Activated CD4-positive, alpha-beta memory T cell treated with anti-CD3 and anti-CD28 coated beads for 36 hours (primary cell): ENCODE data around the gene APOM. TPM values are rescaled to one million over a fixed set of nuclear protein-coding genes. Genes with fewer than 3 reads are reported as not detected.

ENCODE experiments used
- CTCF ChIA-PET: fragments of 350-600 bp; sonication (Branson Sonifier 250); formaldehyde crosslinking; loops from one replicate; lab custom pipeline; 2021; ENCODE audit warnings: antibody characterized with exemption, inconsistent platforms; lab: Charles Lee
- POLR2A ChIA-PET: fragments of 350-600 bp; sonication (Branson Sonifier 250); formaldehyde crosslinking; loops from one replicate; lab custom pipeline; 2021; ENCODE audit warnings: antibody characterized with exemption; lab: Charles Lee
- DNase-seq: peaks from one replicate; pipeline ENCODE4 v3.0.0-alpha.2; 2020
- H3K27ac Mint-ChIP-seq: one replicate; pipeline ENCODE4 v1.8.0; 2021; ENCODE audit warnings: mixed read lengths
- H3K27me3 Mint-ChIP-seq: one replicate; pipeline ENCODE4 v1.8.0; 2021; ENCODE audit warnings: mixed read lengths
- H3K36me3 Mint-ChIP-seq: one replicate; pipeline ENCODE4 v1.8.0; 2021; ENCODE audit warnings: mixed read lengths
- H3K4me1 Mint-ChIP-seq: one replicate; pipeline ENCODE4 v1.8.0; 2021; ENCODE audit warnings: low read depth, mixed read lengths
- H3K4me3 Mint-ChIP-seq: one replicate; pipeline ENCODE4 v1.8.0; 2021; ENCODE audit warnings: mild to moderate bottlenecking, mixed read lengths
- H3K9me3 Mint-ChIP-seq: one replicate; pipeline ENCODE4 v1.8.0; 2021; ENCODE audit warnings: mixed read lengths
- intact Hi-C: fragments of 100-400 bp; cut with micrococcal nuclease; formaldehyde crosslinking; loops from one replicate; pipeline ENCODE4 v1.15.1; 2023
- total RNA-seq, 2 experiments: library from RNA; stranded (reverse); gene quantifications; one replicate each; pipeline ENCODE4 v1.2.3, GENCODE V29; 2021

APOM gene
- total RNA-seq, 2 experiments from 2014 or later, result 2.9 to 3.1 TPM

GRCh38 chr6:31665501-31666336 lies 10.0 kb downstream of the APOM start, which contains the start of gene CSNK2B:
Gene CSNK2B (plus strand): TSS chr6:31666080. CDS start chr6:31666832, 752 bp downstream.
- POLR2A ChIA-PET, result interaction anchor here (0.6 to 6.0 kb wide), 12 partner anchors 12 to 197 kb away, joined by 3 to 92 read pairs (median 4); partner anchors contain the start of genes APOM, BAG6, CLIC1 and DDX39B
- Mint-ChIP-seq H3K4me3 (peak within 1 kb of the TSS; percentile 88), H3K9me3 (no peaks in the 10 kb centered on the region), H3K36me3 (peaks cover 66% of the 10 kb centered on the region), H3K27ac (peak within 1 kb of the TSS; percentile 95), H3K4me1 (peaks cover 61% of the 10 kb centered on the region), H3K27me3 (no peaks in the 10 kb centered on the region)
- peak; percentile 99 for DNase-seq
- CTCF ChIA-PET, result interaction anchor here (1.0 to 1.1 kb wide), 2 partner anchors 24 to 73 kb away, joined by 3 to 4 read pairs; no protein-coding TSS in a partner anchor
- intact Hi-C loops, result loop anchor here (1.0 to 2.0 kb wide), 10 partner anchors 13 to 293 kb away; partner anchors contain the start of genes ABHD16A, BAG6, EHMT2 and HSPA1B

- Mint-ChIP-seq H3K27me3 (no peaks in the 10 kb centered on the region), H3K9me3 (no peaks in the 10 kb centered on the region), H3K4me1 (peaks cover 54% of the 10 kb centered on the region), H3K4me3 (peak overlapping the region; percentile 88), H3K36me3 (peaks cover 67% of the 10 kb centered on the region), H3K27ac (peak overlapping the region; percentile 95)
- DNase-seq, result no peak
- ChIA-PET POLR2A (no interaction called here), CTCF (no interaction called here)
- intact Hi-C loops, result no loop called here
Measured at GRCh38 chr6:31666337-31666965, 10.8 kb downstream of the APOM start.

- Mint-ChIP-seq H3K9me3 (no peaks in the 10 kb centered on the region), H3K36me3 (peaks cover 52% of the 10 kb centered on the region), H3K4me3 (no peak within 1 kb of the TSS), H3K27me3 (no peaks in the 10 kb centered on the region), H3K27ac (peak within 1 kb of the TSS; percentile 11), H3K4me1 (peaks cover 31% of the 10 kb centered on the region)
- DNase-seq, result no peak
- CTCF ChIA-PET, result interaction anchor here (0.9 kb wide), 1 partner anchor 11 kb away, joined by 3 read pairs; the partner anchor contains the start of gene LY6G5C
- intact Hi-C loops, result no loop called here
- POLR2A ChIA-PET, result interaction anchor here (0.6 kb wide), 1 partner anchor 45 kb away, joined by 3 read pairs; no protein-coding TSS in a partner anchor
Measured at GRCh38 chr6:31669676-31670075, 14.0 kb downstream of the APOM start, which contains the start of gene LY6G5B. Gene LY6G5B (plus strand): TSS chr6:31669976. CDS start chr6:31670951, 975 bp downstream.

- intact Hi-C loops, result no loop called here
- H3K27ac Mint-ChIP-seq, result no peak overlapping the region
- H3K4me3 Mint-ChIP-seq, result no peak overlapping the region
- no peaks in the 10 kb centered on the region for H3K27me3 Mint-ChIP-seq
- peaks cover 12% of the 10 kb centered on the region for H3K36me3 Mint-ChIP-seq
- no peaks in the 10 kb centered on the region for H3K9me3 Mint-ChIP-seq
- H3K4me1 Mint-ChIP-seq, result peaks cover 10% of the 10 kb centered on the region
- DNase-seq, result no peak
- ChIA-PET CTCF (no interaction called here), POLR2A (no interaction called here)
Measured at GRCh38 chr6:31676322-31676903, 20.7 kb downstream of the APOM start.

GRCh38 chr6:31676904-31677303 lies 21.2 kb downstream of the APOM start:
- no peaks in the 10 kb centered on the region for H3K9me3 Mint-ChIP-seq
- no peaks in the 10 kb centered on the region for H3K27me3 Mint-ChIP-seq
- no peak for DNase-seq
- H3K27ac Mint-ChIP-seq, result no peak overlapping the region
- H3K4me3 Mint-ChIP-seq, result no peak overlapping the region
- H3K4me1 Mint-ChIP-seq, result peaks cover 15% of the 10 kb centered on the region
- ChIA-PET CTCF (no interaction called here), POLR2A (no interaction called here)
- intact Hi-C loops, result no loop called here
- H3K36me3 Mint-ChIP-seq, result peaks cover 11% of the 10 kb centered on the region

- Mint-ChIP-seq H3K36me3 (peaks cover 4% of the 10 kb centered on the region), H3K27me3 (no peaks in the 10 kb centered on the region), H3K27ac (no peak overlapping the region), H3K9me3 (no peaks in the 10 kb centered on the region), H3K4me1 (peaks cover 15% of the 10 kb centered on the region), H3K4me3 (no peak overlapping the region)
- intact Hi-C loops, result no loop called here
- no peak for DNase-seq
- ChIA-PET CTCF (interaction anchor here (0.6 to 1.2 kb wide), 2 partner anchors 113 to 229 kb away, joined by 3 to 4 read pairs; no protein-coding TSS in a partner anchor), POLR2A (no interaction called here)
Measured at GRCh38 chr6:31677955-31678354, 22.3 kb downstream of the APOM start.

GRCh38 chr6:31680226-31681134 lies 24.8 kb downstream of the APOM start, which contains the start of gene LY6G5C:
Gene LY6G5C (minus strand): TSS chr6:31681067. CDS start chr6:31680373, 694 bp downstream.
- H3K27ac Mint-ChIP-seq, result peak within 1 kb of the TSS; percentile 44
- H3K4me1 Mint-ChIP-seq, result peaks cover 15% of the 10 kb centered on the region
- ChIA-PET CTCF (interaction anchor here (0.7 to 1.5 kb wide), 17 partner anchors 9 to 279 kb away, joined by 3 to 10 read pairs (median 3); partner anchors contain the start of genes MSH5, NELFE and SKIC2), POLR2A (interaction anchor here (0.8 to 1.0 kb wide), 3 partner anchors 16 to 89 kb away, joined by 3 read pairs; partner anchors contain the start of gene GPANK1)
- no peaks in the 10 kb centered on the region for H3K27me3 Mint-ChIP-seq
- peak within 1 kb of the TSS; percentile 76 for H3K4me3 Mint-ChIP-seq
- H3K9me3 Mint-ChIP-seq, result no peaks in the 10 kb centered on the region
- no peaks in the 10 kb centered on the region for H3K36me3 Mint-ChIP-seq
- DNase-seq, result peak; percentile 82
- intact Hi-C loops, result loop anchor here (1.0 to 5.0 kb wide), 3 partner anchors 58 to 272 kb away; no protein-coding TSS in a partner anchor

GRCh38 chr6:31681135-31681671 lies 25.5 kb downstream of the APOM start:
- POLR2A ChIA-PET, result interaction anchor here (0.5 to 1.0 kb wide), 4 partner anchors 17 to 124 kb away, joined by 3 read pairs; partner anchors contain the start of gene GPANK1
- Mint-ChIP-seq H3K27ac (peak overlapping the region; percentile 44), H3K36me3 (peaks cover 2% of the 10 kb centered on the region), H3K4me3 (peak overlapping the region; percentile 76), H3K9me3 (no peaks in the 10 kb centered on the region), H3K4me1 (peaks cover 15% of the 10 kb centered on the region), H3K27me3 (no peaks in the 10 kb centered on the region)
- CTCF ChIA-PET, result interaction anchor here (0.7 to 1.5 kb wide), 14 partner anchors 8 to 278 kb away, joined by 3 to 10 read pairs (median 4); partner anchors contain the start of genes MSH5, NELFE and SKIC2
- intact Hi-C loops, result loop anchor here (2.0 to 5.0 kb wide), 2 partner anchors 58 to 271 kb away; no protein-coding TSS in a partner anchor
- peak; percentile 67 for DNase-seq

- POLR2A ChIA-PET, result no interaction called here
- H3K36me3 Mint-ChIP-seq, result peaks cover 8% of the 10 kb centered on the region
- no peak for DNase-seq
- CTCF ChIA-PET, result interaction anchor here (1.1 to 2.0 kb wide), 3 partner anchors 9 to 147 kb away, joined by 3 to 7 read pairs (median 4); no protein-coding TSS in a partner anchor
- no peak overlapping the region for H3K27ac Mint-ChIP-seq
- H3K9me3 Mint-ChIP-seq, result no peaks in the 10 kb centered on the region
- intact Hi-C loops, result loop anchor here (5.0 kb wide), 1 partner anchor 269 kb away; no protein-coding TSS in a partner anchor
- no peaks in the 10 kb centered on the region for H3K27me3 Mint-ChIP-seq
- no peak overlapping the region for H3K4me3 Mint-ChIP-seq
- H3K4me1 Mint-ChIP-seq, result peaks cover 15% of the 10 kb centered on the region
Measured at GRCh38 chr6:31683591-31683990, 27.9 kb downstream of the APOM start.

GRCh38 chr6:31686483-31686882 lies 30.8 kb downstream of the APOM start:
- ChIA-PET CTCF (no interaction called here), POLR2A (interaction anchor here (0.8 kb wide), 1 partner anchor 54 kb away, joined by 3 read pairs; the partner anchor contains the start of gene MSH5)
- Mint-ChIP-seq H3K9me3 (no peaks in the 10 kb centered on the region), H3K4me1 (peaks cover 9% of the 10 kb centered on the region), H3K4me3 (no peak overlapping the region), H3K36me3 (peaks cover 10% of the 10 kb centered on the region), H3K27me3 (no peaks in the 10 kb centered on the region), H3K27ac (peak overlapping the region; percentile 36)
- intact Hi-C loops, result no loop called here
- DNase-seq, result no peak
